GM23248 (cell line): ENCODE measurements around the gene ELP5. TPM values are rescaled to one million over a fixed set of nuclear protein-coding genes. Genes with fewer than 3 reads are reported as not detected.

Experiments used
- DNase-seq: peaks from one replicate; pipeline ENCODE4 v3.0.0-alpha.2; 2015
- H2AFZ ChIP-seq: fragments of 200-600 bp; sonication (generic); 2 replicates; pipeline ENCODE4 v1.6.1; 2016; ENCODE audit warnings: antibody characterized with exemption
- H3F3A ChIP-seq: fragments of 200-600 bp; sonication (generic); 2 replicates; pipeline ENCODE4 v1.6.1; 2016; ENCODE audit warnings: mild to moderate bottlenecking, antibody characterized with exemption, mixed run types; ENCODE audit not compliant: insufficient read depth
- H3K27ac ChIP-seq: fragments of 200-600 bp; sonication (generic); 2 replicates; pipeline ENCODE4 v1.5.1; 2016; ENCODE audit warnings: mild to moderate bottlenecking
- H3K27me3 ChIP-seq: fragments of 200-600 bp; sonication (generic); replicated peaks from 2 replicates; pipeline ENCODE4 v1.6.1; 2016; ENCODE audit warnings: mild to moderate bottlenecking; ENCODE audit not compliant: insufficient read depth
- H3K36me3 ChIP-seq: fragments of 200-600 bp; sonication (generic); 2 replicates; pipeline ENCODE4 v1.6.1; 2016; ENCODE audit warnings: low read depth, mild to moderate bottlenecking
- H3K4me1 ChIP-seq: fragments of 200-600 bp; sonication (generic); 2 replicates; pipeline ENCODE4 v1.6.1; 2016; ENCODE audit warnings: mild to moderate bottlenecking; ENCODE audit not compliant: insufficient read depth
- H3K4me2 ChIP-seq: fragments of 200-600 bp; sonication (generic); one replicate; pipeline ENCODE4 v1.6.1; 2016; ENCODE audit warnings: mild to moderate bottlenecking; ENCODE audit not compliant: unreplicated experiment
- H3K4me3 ChIP-seq: fragments of 200-600 bp; sonication (generic); 2 replicates; pipeline ENCODE4 v1.5.1; 2016; ENCODE audit warnings: mild to moderate bottlenecking
- H3K79me2 ChIP-seq: fragments of 200-600 bp; sonication (generic); 2 replicates; pipeline ENCODE4 v1.6.1; 2016; ENCODE audit warnings: mild to moderate bottlenecking; ENCODE audit not compliant: insufficient read depth
- H3K9ac ChIP-seq: fragments of 200-600 bp; sonication (generic); 2 replicates; pipeline ENCODE4 v1.6.1; 2016; ENCODE audit warnings: mild to moderate bottlenecking
- H3K9me2 ChIP-seq: fragments of 200-600 bp; sonication (generic); 2 replicates; pipeline ENCODE4 v1.6.1; 2016; ENCODE audit warnings: mixed run types, mild to moderate bottlenecking, moderate library complexity; ENCODE audit not compliant: insufficient read depth
- H3K9me3 ChIP-seq: fragments of 200-600 bp; sonication (generic); one replicate; pipeline ENCODE4 v1.6.1; 2017; ENCODE audit warnings: low read depth
- H4K20me1 ChIP-seq: fragments of 200-600 bp; sonication (generic); 2 replicates; pipeline ENCODE4 v1.6.0; 2016; ENCODE audit not compliant: insufficient read depth
- EZH2 ChIP-seq: fragments of 200-600 bp; sonication (generic); IDR thresholded peaks from 2 replicates; pipeline ENCODE4 v1.6.1; 2018; ENCODE audit warnings: antibody characterized with exemption, mild to moderate bottlenecking; ENCODE audit not compliant: insufficient read depth, poor library complexity, severe bottlenecking
- EZH2phosphoT487 ChIP-seq: fragments of 200-600 bp; sonication (generic); IDR thresholded peaks from 2 replicates; pipeline ENCODE4 v1.6.1; 2018; ENCODE audit warnings: antibody characterized with exemption, moderate library complexity, mild to moderate bottlenecking, low read depth; ENCODE audit not compliant: insufficient read depth
- WGBS, 2 experiments: methylation state at CpG; one replicate each; pipeline ENCODE4 v1.1.6; 2015 to 2017; ENCODE audit warnings: low lambda C conversion rate in 2 of 2, low coverage in 1 of 2; ENCODE audit errors: missing lambda C conversion rate in 2 of 2; 5-methylcytosine and 5-hydroxymethylcytosine counted together
- in situ Hi-C: fragments of 300-500 bp; cut with MboI; formaldehyde crosslinking; loops from 2 replicates; pipeline ENCODE4 v1.15.0; 2020
- polyA plus RNA-seq: library from polyadenylated mRNA; unstranded; fragments of >200 nt; fragmentation: Nextera tagmentation; extraction: Ambion mirVana; gene quantifications from 2 replicates; pipeline ENCODE4 v1.2.1, GENCODE V29; 2016
- total RNA-seq: library from RNA; depleted of rRNA; stranded (reverse); fragments of >200 nt; shearing (Covaris generic); gene quantifications from 2 replicates; pipeline ENCODE4 v1.2.3, GENCODE V29; 2014

ELP5 gene
- total and polyA plus RNA-seq, 2 experiments from 2014 or later: 32.9 to 34.8 TPM

DNA sequence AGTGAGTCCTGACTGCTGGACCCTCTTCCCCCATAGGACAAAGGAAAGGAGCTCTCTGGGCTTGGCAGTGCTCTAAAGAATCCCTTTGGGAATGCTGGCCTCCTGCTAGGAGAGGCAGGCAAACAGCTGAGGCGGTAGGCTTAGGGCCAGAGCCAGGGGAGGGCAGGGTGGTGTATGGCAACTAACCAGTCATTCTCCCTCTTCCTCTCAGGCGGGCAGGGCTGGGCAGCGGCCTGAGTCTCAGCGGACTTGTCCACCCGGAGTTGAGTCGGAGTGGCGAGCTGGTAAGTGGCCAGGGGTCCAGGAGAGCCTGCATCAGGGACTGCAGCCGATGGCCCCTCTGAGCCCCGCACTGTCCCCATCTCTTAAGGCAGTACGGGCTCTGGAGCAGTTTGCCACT lies 27.9 kb upstream of the ELP5 start:
- peaks cover 21% of the 10 kb centered on the region; the same call in 1 of the 2 replicates for H3F3A ChIP-seq
- no peak overlapping the region for H3K9ac ChIP-seq
- H3K27ac ChIP-seq: no peak overlapping the region
- no peaks in the 10 kb centered on the region for H3K27me3 ChIP-seq
- in situ Hi-C loops: no loop called here
- 82 to 84% methylated on average over 9 to 10 of the region's 10 CpGs for WGBS, 2 experiments
- no peaks in the 10 kb centered on the region for H4K20me1 ChIP-seq
- H3K36me3 ChIP-seq: peaks cover 21% of the 10 kb centered on the region; the same call in 1 of the 2 replicates
- H3K4me2 ChIP-seq: no peak overlapping the region
- TF ChIP-seq EZH2phosphoT487: no peak
- no peak for TF ChIP-seq EZH2
- H2AFZ ChIP-seq: no peak overlapping the region
- no peaks in the 10 kb centered on the region for H3K9me3 ChIP-seq
- no peak overlapping the region for H3K4me3 ChIP-seq
- no peaks in the 10 kb centered on the region for H3K9me2 ChIP-seq
- DNase-seq: no peak
- H3K4me1 ChIP-seq: 0 out of 2 replicates have a peak, but pooled peaks cover 5% of the 10 kb centered on the region
- H3K79me2 ChIP-seq: peaks cover 39% of the 10 kb centered on the region

DNA sequence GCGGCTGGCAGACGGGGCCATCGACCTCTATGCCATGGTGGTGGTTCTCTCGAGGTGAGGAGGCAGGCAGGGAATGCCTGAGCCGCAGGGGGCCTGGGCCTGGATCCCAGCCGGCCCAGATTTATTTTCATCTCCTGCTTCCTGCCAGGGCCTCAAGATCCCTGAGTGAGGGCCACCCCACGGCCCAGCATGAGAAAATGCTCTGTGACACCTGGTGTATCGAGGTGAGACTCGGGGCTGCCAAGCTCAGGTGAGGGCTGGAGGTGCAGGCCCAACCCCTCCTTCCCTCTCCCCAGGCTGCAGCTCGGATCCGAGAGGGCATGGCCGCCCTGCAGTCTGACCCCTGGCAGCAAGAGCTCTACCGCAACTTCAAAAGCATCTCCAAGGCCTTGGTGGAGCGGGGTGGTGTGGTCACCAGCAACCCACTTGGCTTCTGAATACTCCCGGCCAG lies 27.3 kb upstream of the ELP5 start:
- Histone ChIP-seq H3K36me3 (peaks cover 21% of the 10 kb centered on the region; the same call in 1 of the 2 replicates), H4K20me1 (no peaks in the 10 kb centered on the region)

DNA sequence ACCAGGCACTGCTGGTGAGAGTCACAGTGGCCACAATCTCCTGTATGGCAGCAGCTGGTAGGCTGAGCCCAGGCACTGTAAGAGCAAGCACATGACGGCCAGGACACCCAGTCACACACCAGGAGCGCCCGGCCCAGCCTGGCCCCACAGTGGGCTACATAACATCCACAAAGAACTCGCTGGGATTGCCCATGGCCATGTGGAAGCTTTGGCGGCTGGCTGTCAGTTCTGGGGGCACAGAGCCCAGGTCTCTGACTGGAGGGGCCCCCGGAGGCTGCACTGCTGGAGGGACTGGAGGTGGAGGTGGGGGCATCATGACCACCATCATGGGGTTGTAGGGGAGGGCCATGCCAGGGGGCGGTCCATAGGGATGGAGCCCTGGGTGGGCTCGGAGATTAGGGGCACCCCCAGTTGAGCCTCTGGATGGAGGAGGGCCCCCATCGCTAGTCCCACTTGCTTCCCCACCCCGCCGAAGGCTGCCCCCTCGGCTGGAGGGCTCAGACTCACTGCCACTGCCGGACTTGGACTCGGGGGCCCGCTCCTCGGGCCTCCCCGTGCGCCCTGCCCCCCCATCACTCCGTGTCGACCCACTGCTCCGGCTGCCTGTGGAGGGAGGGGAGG lies 26.2 kb upstream of the ELP5 start:
- Histone ChIP-seq H3K27ac (no peak overlapping the region), H4K20me1 (no peaks in the 10 kb centered on the region), H3K36me3 (peaks cover 21% of the 10 kb centered on the region; the same call in 1 of the 2 replicates), H3K9me2 (no peaks in the 10 kb centered on the region), H3K4me3 (no peak overlapping the region), H2AFZ (no peak overlapping the region), H3K27me3 (no peaks in the 10 kb centered on the region), H3K79me2 (peaks cover 48% of the 10 kb centered on the region), H3K9ac (no peak overlapping the region), H3K9me3 (no peaks in the 10 kb centered on the region), H3K4me2 (no peak overlapping the region), H3K4me1 (no peaks in the 10 kb centered on the region), H3F3A (peaks cover 21% of the 10 kb centered on the region; the same call in 1 of the 2 replicates)
- no peak for TF ChIP-seq EZH2phosphoT487
- TF ChIP-seq EZH2: no peak
- 76 to 84% methylated on average over 16 to 20 of the region's 21 CpGs for WGBS, 2 experiments
- in situ Hi-C loops: no loop called here
- DNase-seq: no peak

More for the DNA sequence above, 27.3 kb upstream of the ELP5 start:
- H3K9ac ChIP-seq: no peak overlapping the region
- H3K9me2 ChIP-seq: no peaks in the 10 kb centered on the region
- H3K9me3 ChIP-seq: no peaks in the 10 kb centered on the region
- WGBS, 2 experiments: 80% methylated on average over 14 to 15 of the region's 15 CpGs
- H3K27me3 ChIP-seq: no peaks in the 10 kb centered on the region
- no peak overlapping the region for H2AFZ ChIP-seq
- peaks cover 45% of the 10 kb centered on the region for H3K79me2 ChIP-seq
- H3K4me2 ChIP-seq: no peak overlapping the region
- H3K27ac ChIP-seq: no peak overlapping the region
- no peak overlapping the region for H3K4me3 ChIP-seq
- no peaks in the 10 kb centered on the region for H3K4me1 ChIP-seq
- in situ Hi-C loops: no loop called here
- TF ChIP-seq EZH2phosphoT487 (no peak), EZH2 (no peak)
- no peak for DNase-seq
- H3F3A ChIP-seq: peaks cover 21% of the 10 kb centered on the region; the same call in 1 of the 2 replicates

DNA sequence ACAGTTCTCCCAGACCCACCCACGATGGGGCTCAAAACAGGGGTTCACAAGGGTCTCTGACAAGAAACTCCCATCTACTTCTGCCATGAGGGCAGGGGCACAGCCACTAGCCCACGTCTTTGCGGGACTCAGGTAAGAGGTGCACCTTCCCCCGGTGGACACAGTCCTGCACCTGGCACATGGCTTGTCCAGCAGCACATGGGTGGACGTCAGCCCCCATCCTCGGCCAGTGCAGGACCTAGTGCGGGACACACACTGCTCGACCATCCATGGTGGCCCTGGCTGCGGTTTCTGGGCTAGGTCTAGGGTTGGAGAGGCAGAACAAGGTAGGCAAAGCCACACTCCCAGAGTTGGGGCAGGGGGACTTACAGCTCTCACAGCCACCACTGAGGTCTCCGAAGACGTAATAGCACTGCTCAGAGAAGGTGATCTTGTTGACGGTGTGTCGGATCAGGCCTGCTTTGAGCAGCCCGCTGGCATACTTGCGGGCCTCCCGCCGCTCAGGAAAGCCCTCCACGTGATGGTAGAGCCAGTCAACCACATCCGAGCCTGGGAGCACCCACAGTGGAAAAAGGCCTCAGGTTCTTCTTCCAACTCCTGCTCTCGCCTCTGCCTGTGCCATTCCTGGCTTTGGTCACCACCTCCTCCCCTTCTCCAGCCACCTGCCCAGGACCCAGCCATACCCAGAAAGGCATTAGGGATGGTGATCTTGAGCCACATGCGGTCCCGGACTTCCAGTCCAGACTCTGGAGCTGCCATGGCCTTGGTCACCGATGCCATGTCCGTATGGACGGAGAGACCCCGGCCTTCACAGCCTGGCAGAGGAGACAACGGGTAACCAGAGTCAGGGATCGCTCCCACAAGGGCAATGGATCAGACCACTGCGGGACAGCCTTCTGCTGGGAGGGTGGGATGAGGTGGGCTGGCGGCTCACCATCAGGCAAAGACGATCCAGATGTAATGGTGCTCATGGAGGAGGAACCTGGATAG lies 25.0 kb upstream of the ELP5 start:
- no peaks in the 10 kb centered on the region for H3K27me3 ChIP-seq
- H3K4me2 ChIP-seq: no peak overlapping the region
- no peak overlapping the region for H3K4me3 ChIP-seq
- H3K4me1 ChIP-seq: 0 out of 2 replicates have a peak, but pooled peaks cover 2% of the 10 kb centered on the region
- no peak for DNase-seq
- peaks cover 48% of the 10 kb centered on the region for H3K79me2 ChIP-seq
- H3K27ac ChIP-seq: no peak overlapping the region
- in situ Hi-C loops: no loop called here
- no peaks in the 10 kb centered on the region; the same call in 1 of the 2 replicates for H4K20me1 ChIP-seq
- WGBS, 2 experiments: 90 to 92% methylated on average over 30 to 31 of the region's 31 CpGs
- H3K9me3 ChIP-seq: no peaks in the 10 kb centered on the region
- no peak overlapping the region for H3K9ac ChIP-seq
- H3K36me3 ChIP-seq: peaks cover 21% of the 10 kb centered on the region; the same call in 1 of the 2 replicates
- no peaks in the 10 kb centered on the region for H3K9me2 ChIP-seq
- no peak for TF ChIP-seq EZH2phosphoT487
- TF ChIP-seq EZH2: no peak
- H2AFZ ChIP-seq: no peak overlapping the region
- H3F3A ChIP-seq: peaks cover 23% of the 10 kb centered on the region; the same call in 1 of the 2 replicates
